Adrenal gland (tissue), 12 donors: ENCODE measurements around the gene MEGF11. TPM values are rescaled to one million over a fixed set of nuclear protein-coding genes. Genes with fewer than 3 reads are reported as not detected.

Experiments
- DNase-seq, 7 donors: peaks; one replicate each; pipeline ENCODE4 v3.0.0-alpha.2; 2019 to 2020
- H3K27ac ChIP-seq, 5 donors: fragments of 200-600 bp; sonication (generic) in 4 of 5; 1 replicate in 3 of 5; 2 replicates in 2 of 5; pipeline versions ENCODE4 v1.5.1 to v1.8.0; 2016 to 2020; ENCODE audit warnings: mild to moderate bottlenecking in 1 of 5
- H3K27me3 ChIP-seq: fragments of 200-600 bp; 2 replicates; pipeline ENCODE4 v1.8.0; 2021
- H3K36me3 ChIP-seq, 2 donors: fragments of 200-600 bp; replicated peaks in 1 of 2; 1 replicate in 1 of 2; 2 replicates in 1 of 2; pipeline versions ENCODE4 v1.5.1 to v1.8.0; 2018 to 2022
- H3K4me1 ChIP-seq, 2 donors: fragments of 200-600 bp; replicated peaks in 1 of 2; 1 replicate in 1 of 2; 2 replicates in 1 of 2; pipeline versions ENCODE4 v1.5.1 to v1.8.0; 2018 to 2021
- H3K4me3 ChIP-seq, 4 donors: fragments of 200-600 bp; sonication (generic) in 3 of 4; one replicate each; pipeline ENCODE4 v1.5.1; 2016 to 2018
- H3K9me3 ChIP-seq, 3 donors: fragments of 200-600 bp; sonication (generic) in 1 of 3; replicated peaks in 1 of 3; 1 replicate in 2 of 3; 2 replicates in 1 of 3; pipeline versions ENCODE4 v1.5.1 to v1.8.0; 2016 to 2021
- CTCF ChIP-seq, 6 experiments: fragments of 450-650 bp in 4 of 6; fragments of 200-600 bp in 2 of 6; sonication (generic) in 1 of 6; IDR thresholded peaks; 1 replicate in 5 of 6; 2 replicates in 1 of 6; pipeline versions ENCODE4 v1.5.1 to v1.8.0; 2016 to 2021; ENCODE audit warnings: antibody characterized with exemption in 6 of 6, mild to moderate bottlenecking in 2 of 6, moderate library complexity in 1 of 6
- POLR2A ChIP-seq, 2 donors: fragments of 450-650 bp; IDR thresholded peaks; one replicate each; pipeline ENCODE4 v1.6.1; 2017; ENCODE audit warnings: antibody characterized with exemption in 2 of 2, mild to moderate bottlenecking in 2 of 2, moderate library complexity in 1 of 2
- WGBS, 4 donors: extraction: QIAGEN DNeasy Blood & Tissue Kit in 2 of 4; methylation state at CpG; one replicate each; pipeline versions ENCODE4 v1.1.5 to v1.1.7; 2013 to 2017; 5-methylcytosine and 5-hydroxymethylcytosine counted together
- intact Hi-C, 2 donors: fragments of 100-400 bp; cut with DNase I; formaldehyde crosslinking; loops; one replicate each; pipeline versions ENCODE4 v1.14.1 to v1.15.0; 2022 to 2023
- polyA plus RNA-seq, 3 donors: library from polyadenylated mRNA; stranded (reverse); fragments of 200-250 nt in 2 of 3; fragments of 350-450 nt in 1 of 3; fragmentation: Illumina TruSeq in 1 of 3; extraction: RNeasy Lipid Tissue Mini Kit (QIAGEN cat#74804) in 1 of 3; gene quantifications; one replicate each; pipeline ENCODE4 v1.2.3, GENCODE V29; 2013 to 2014
- total RNA-seq, 9 donors: library from RNA; depleted of rRNA in 4 of 9; stranded (reverse); fragments of >200 nt in 4 of 9; fragments of 120-200 nt in 1 of 9; fragmentation: NEBNext Ultra II Directional in 1 of 9; extraction: Animal tissue kit (Norgen Biotek cat#: 25700) in 1 of 9; gene quantifications; one replicate each; pipeline versions ENCODE4 v1.1.0 to v1.2.4, GENCODE V29; 2013 to 2023
- donor health status: healthy with polysubstance abuse.
- donor health status: Bipolar disorder and iron deficiency.
- donor health status: DM: yes; HTN: yes; CAD: no.
- donor health status: DM: no; HTN: no; CAD: no.
- donor health status: DM: no; HTN: no; CAD: no.
- donor health status: DM: yes; HTN: yes; CAD: no.

MEGF11 gene
- total and polyA plus RNA-seq, 12 donors, result 0.04 to 0.98 (median 0.14) TPM; not detected in 5

GRCh38 chr15:66016199-66016598 is 237.4 kb downstream of the MEGF11 start:
- Histone ChIP-seq H3K36me3 (no peaks in the 10 kb centered on the region), H3K4me3 (no peak overlapping the region), H3K4me1 (no peaks in the 10 kb centered on the region), H3K27ac (no peak overlapping the region), H3K27me3 (no peaks in the 10 kb centered on the region), H3K9me3 (no peaks in the 10 kb centered on the region)
- no peak for DNase-seq
- TF ChIP-seq POLR2A (IDR thresholded peaks at IDR 0.05), result no peak
- no peak for TF ChIP-seq CTCF (IDR thresholded peaks at IDR 0.05)
- intact Hi-C loops, result no loop called here
- 51 to 67% (median 59%) methylated on average over 5 of the region's 5 CpGs for WGBS, 4 donors

GRCh38 chr15:66014635-66015182 is 238.8 kb downstream of the MEGF11 start:
- 69 to 83% (median 75%) methylated on average over 8 of the region's 8 CpGs for WGBS, 4 donors
- Histone ChIP-seq H3K27me3 (no peaks in the 10 kb centered on the region), H3K36me3 (no peaks in the 10 kb centered on the region), H3K27ac (no peak overlapping the region), H3K4me1 (no peaks in the 10 kb centered on the region), H3K9me3 (no peaks in the 10 kb centered on the region), H3K4me3 (no peak overlapping the region)
- no peak for DNase-seq
- intact Hi-C loops, result no loop called here
- TF ChIP-seq CTCF (IDR thresholded peaks at IDR 0.05), result no peak
- TF ChIP-seq POLR2A (IDR thresholded peaks at IDR 0.05), result no peak

- Histone ChIP-seq H3K4me1 (no peaks in the 10 kb centered on the region), H3K27ac (no peak overlapping the region), H3K4me3 (no peak overlapping the region), H3K27me3 (no peaks in the 10 kb centered on the region), H3K9me3 (no peaks in the 10 kb centered on the region), H3K36me3 (no peaks in the 10 kb centered on the region)
- WGBS, 4 donors, result 73 to 84% (median 76%) methylated on average over 5 of the region's 5 CpGs
- DNase-seq, result no peak
- intact Hi-C loops, result no loop called here
- no peak for TF ChIP-seq CTCF (IDR thresholded peaks at IDR 0.05)
- TF ChIP-seq POLR2A (IDR thresholded peaks at IDR 0.05), result no peak
These were observed 239.5 kb downstream of the MEGF11 start for GRCh38 chr15:66014022-66014421.

GRCh38 chr15:66008940-66009562 is 244.5 kb downstream of the MEGF11 start:
- Histone ChIP-seq H3K27ac (no peak overlapping the region), H3K9me3 (no peaks in the 10 kb centered on the region), H3K4me3 (no peak overlapping the region), H3K27me3 (no peaks in the 10 kb centered on the region), H3K4me1 (no peaks in the 10 kb centered on the region), H3K36me3 (no peaks in the 10 kb centered on the region)
- WGBS, 4 donors, result 25 to 37% (median 31%) methylated on average over 3 of the region's 3 CpGs
- TF ChIP-seq CTCF (IDR thresholded peaks at IDR 0.05) (no peak), POLR2A (IDR thresholded peaks at IDR 0.05) (no peak)
- intact Hi-C loops, result no loop called here
- peak; percentile 41 to 74 (median 56) for DNase-seq
